GM19455 (cell line): ENCODE results near the gene WDSUB1.

Source experiments
- ATAC-seq: cut with Tn5 transposase; IDR thresholded peaks from one replicate; pipeline ENCODE4 v1.9.1; 2021; ENCODE audit not compliant: unreplicated experiment

The WDSUB1 gene

DNA sequence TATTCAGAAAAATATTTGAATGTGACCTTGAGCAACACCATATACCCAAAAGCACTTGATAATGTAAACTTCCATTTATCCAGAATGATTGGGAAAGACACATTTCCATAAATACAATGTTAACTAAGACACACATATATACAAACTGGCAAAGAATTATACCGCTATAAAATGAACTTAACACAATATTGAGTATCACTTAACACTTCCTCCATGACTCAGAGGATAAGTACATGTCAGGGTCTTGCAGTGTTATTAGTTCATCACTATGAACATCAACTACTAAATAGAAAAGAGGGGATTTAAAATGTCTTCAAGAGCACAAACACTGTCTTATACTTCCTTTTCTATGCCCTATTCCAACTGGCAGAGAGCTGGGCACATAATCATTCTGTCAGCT lies 18.6 kb downstream of the WDSUB1 start:
- no peak for ATAC-seq

DNA sequence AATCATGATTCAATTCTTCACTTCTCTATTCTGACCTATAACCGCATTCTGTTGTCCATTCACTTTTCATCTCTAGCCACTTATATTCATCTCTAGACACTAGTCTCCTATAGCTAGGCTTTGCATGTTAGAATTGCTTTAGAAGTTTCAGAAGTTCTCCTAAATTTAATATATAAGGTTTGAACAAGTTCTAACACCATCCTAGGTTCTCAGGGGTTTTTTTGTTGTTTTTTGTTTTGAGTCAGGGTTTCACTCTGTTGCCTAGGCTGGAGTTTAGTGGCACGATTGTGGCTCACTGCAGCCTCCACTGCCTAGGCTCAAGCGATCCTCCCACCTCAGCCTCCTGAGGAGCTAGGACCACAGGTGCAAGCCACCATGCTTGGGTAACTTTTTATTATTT lies 19.9 kb downstream of the WDSUB1 start:
- peak; percentile 69 for ATAC-seq

DNA sequence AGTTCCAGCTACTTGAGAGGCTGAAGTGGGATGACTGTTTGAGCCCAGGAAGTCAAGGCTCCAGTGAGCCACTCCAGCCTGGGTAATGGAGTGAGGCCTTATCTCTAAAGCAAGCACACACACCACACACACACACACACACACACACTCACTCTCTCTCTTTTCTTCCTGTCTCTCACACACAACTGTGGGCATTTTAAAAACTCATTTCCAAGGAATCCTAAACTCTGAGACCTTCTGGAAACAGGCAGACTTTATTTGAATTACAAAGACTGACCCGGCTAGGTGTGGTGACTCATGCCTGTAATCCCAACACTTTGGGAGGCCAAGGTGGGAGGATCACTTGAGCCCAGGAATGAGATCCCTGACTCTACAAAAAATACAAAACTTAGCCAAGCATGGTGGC lies 21.3 kb downstream of the WDSUB1 start:
- no peak for ATAC-seq

- no peak for ATAC-seq
Measured at GRCh38 chr2:159262904-159263303, 23.6 kb downstream of the WDSUB1 start.

DNA sequence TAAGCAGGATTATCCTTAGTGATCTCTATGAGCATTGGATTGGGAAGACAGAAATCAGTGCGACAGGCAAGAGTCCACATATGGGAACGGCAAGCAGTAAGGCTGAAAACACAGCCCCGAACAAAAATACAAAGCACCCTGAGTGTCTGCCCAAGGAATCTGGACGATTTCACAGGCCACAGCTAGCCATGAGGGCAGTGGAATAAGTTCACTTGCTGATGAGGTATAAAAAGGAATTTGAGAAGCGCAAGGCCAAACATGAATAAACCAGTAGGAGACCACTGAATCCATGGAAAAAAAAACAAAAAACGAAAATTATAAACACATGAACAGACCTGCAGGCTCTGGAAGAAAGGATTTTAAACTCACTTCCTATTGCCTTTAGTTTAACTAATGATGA lies 24.3 kb downstream of the WDSUB1 start:
- ATAC-seq: no peak

DNA sequence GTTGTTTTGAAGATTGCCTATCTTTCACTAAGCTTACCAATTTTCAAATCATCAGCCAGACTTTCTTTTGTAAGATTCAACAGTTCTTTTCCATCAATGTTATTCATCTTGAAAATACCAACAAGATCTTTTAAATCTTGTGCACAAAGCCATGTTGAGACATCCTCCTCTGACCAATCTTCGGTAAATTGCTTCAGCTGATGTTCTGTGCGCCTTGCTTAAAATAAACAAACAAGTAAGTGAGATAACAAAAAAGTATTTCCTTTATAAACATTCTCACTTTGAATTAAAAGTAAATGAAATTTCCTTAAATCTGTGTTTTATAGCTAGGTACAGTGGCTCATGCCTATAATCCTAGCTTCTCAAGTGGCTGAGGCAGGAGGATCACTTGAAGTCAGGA lies 30.3 kb downstream of the WDSUB1 start:
- ATAC-seq: no peak

- ATAC-seq: no peak
Measured at GRCh38 chr2:159252905-159253304, 33.6 kb downstream of the WDSUB1 start.

GRCh38 chr2:159251296-159252173 lies 35.0 kb downstream of the WDSUB1 start:
- ATAC-seq: no peak

DNA sequence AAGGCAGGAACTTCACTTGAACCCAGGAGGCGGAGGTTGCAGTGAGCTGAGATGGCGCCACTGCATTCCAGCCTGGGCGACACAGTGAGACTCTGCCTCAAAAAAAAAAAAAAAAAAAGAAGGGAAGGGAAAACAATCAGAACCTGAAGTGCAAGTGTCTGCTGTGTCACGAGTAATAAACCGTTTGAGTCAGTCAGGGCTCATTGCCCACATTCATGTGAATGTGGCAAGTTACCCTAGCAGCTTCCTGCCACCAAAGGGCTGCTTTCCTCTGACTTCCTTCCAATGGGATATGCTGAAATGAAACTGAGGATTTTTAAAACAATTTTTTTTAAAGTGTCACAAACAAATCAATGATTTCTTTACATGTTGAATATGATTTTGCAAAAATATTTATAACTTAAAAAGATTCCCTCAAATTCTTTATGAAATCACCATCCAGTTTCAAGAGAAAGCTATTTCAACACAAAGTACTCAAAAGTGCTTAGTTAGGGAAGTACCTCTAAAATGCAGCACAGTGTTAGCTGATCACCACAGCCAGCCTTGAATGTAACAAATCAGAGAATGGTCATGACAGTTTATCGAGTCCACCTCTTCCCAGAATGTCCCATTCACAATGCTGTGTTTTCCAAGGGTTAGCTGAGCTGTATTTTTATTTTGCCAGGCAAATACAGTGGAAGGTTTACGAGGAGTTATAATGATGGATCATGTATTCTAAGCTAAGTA lies 36.4 kb downstream of the WDSUB1 start:
- ATAC-seq: no peak

DNA sequence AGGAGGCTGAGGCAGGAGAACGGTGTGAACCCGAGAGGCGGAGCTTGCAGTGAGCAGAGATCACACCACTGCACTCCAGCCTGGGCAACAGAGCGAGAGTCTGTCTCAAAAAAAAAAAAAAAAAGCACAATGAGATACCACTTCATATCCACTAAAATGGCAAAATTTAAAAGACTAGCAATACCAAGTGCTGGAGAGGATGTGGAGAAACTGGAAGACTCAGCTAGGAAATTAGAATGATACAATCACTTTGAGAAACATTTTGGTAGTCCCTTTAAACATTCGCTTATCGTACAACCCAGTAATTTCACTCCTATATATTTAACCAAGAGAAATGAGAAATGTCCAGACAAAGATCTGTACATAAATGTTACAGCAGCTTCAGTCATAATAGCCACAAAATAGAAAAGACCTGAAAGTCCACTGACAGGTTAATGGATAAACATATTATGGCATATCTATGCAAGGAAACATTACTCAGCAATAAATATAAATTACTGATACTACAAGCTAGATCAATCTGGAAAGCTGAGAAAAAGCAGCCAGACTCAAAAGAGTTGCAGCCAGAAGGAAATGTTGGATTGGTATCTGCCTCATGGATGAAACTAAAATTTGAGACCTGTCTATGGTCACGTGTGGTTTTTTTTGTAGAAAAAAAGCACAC lies 40.0 kb downstream of the WDSUB1 start:
- ATAC-seq: no peak

DNA sequence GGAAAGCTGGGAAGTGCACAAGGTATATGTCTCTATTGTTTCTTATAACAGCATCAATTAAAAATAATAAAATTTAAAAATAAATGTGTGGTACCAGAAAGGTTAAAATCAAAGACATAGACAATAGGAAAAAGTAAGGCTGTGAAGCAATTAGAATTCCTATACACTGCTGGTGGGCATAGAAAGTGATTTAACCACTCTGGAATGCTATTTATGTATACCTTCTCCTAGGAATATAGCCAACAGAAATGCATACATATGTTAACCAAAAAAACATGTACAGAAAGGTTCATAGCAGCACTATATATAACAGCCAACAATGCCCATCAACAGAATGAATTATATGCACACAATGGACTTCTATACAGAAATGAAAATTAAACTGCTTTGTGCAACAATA lies 43.0 kb downstream of the WDSUB1 start:
- ATAC-seq: no peak

DNA sequence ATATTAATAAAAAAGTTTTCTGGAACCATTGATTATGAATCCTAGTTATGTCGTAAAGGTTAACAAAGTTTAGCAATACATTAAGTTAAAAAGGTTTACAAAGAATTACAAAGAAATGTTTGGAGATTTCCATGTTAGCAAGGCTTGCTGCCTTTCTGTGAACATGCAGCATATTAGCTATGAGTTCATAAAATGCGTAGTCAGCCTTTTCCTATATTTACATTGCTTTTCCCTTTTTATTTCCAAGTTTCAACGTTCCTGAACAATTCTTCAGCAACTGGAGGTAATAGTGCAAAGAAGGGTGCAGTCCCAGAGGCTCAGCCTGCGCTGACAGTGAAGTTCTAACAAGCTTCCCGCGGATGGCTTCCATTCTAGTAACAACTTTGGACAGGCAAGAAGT lies 51.6 kb downstream of the WDSUB1 start:
- ATAC-seq: no peak

DNA sequence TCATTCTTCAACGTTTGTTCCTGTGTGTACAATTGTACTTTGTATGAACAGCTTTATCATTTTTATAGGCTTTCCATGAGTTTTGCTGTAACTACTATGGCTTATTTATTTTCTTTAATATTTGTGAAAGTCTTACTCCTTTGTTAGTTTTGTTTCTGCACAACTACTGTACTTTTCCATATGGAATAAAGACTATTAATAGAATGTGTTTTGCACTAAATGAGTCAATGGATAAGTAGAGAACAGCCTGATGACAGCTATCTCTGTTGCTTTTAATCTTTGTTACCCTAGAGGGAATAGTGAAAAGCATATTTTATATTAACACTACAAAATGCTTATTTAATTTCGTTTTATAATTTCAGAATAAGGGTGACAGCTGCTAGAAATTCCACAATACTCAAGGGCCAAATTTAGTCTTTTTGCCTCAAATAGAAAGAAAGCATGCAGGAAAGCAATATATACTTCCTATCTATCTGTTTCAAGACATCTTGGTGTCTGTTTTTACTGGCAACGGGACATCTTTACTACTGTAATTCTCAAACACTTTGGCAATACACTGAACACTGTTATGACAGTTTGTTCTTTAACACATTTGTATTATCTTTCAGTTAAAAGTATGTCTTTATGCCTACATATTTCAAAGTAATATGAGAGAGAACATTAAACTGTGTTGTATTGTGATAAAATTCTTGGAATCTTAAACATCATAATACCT lies 53.9 kb downstream of the WDSUB1 start:
- no peak for ATAC-seq

DNA sequence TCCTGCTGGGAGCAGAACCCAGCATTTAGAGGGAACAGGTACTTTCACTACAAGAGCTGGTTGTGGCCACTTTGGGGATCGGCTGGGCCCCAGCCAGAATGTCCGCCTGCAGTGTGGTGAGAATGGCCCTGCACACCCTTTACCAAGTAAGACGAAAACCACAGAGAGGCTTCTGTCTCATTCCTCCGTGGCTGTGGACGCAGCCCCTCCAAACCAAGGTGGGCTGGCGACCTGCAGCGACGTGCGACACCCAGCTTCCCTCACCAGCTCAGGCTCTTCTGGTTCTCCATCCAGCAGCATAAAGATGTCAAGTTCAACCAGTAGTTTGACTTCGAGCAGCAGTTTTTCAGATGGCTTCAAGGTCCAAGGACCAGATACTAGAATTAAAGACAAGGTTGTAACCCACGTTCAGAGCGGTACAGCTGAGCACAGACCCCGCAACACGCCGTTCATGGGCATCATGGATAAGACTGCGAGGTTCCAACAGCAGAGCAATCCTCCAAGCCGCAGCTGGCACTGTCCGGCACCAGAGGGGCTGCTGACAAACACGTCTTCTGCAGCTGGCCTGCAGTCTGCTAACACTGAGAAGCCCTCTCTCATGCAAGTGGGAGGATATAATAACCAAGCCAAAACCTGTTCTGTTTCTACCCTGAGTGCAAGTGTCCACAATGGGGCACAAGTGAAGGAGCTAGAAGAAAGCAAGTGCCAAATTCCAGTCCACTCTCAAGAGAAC lies 56.2 kb downstream of the WDSUB1 start:
- no peak for ATAC-seq

DNA sequence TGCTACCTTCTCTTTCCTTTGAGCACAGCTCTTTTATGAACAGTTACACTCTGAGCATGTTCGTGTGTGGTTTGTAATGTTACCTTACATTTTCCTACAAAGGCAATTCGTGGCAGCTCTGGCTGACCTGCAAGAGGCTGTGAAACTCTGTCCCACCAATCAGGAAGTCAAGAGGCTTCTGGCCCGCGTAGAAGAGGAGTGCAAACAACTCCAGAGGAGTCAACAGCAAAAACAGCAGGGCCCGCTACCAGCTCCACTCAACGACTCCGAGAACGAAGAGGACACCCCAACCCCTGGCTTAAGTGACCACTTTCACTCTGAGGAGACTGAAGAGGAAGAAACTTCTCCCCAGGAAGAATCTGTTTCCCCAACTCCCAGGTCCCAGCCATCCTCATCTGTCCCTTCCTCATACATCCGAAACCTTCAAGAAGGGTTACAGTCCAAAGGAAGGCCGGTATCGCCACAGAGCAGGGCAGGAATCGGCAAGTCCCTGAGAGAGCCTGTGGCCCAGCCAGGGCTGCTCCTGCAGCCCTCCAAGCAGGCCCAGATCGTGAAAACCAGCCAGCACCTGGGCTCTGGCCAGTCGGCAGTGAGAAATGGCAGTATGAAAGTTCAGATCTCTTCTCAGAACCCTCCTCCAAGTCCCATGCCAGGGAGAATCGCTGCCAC lies 56.9 kb downstream of the WDSUB1 start:
- ATAC-seq: no peak

GRCh38 chr2:159228081-159228581 lies 58.4 kb downstream of the WDSUB1 start:
- ATAC-seq: no peak

DNA sequence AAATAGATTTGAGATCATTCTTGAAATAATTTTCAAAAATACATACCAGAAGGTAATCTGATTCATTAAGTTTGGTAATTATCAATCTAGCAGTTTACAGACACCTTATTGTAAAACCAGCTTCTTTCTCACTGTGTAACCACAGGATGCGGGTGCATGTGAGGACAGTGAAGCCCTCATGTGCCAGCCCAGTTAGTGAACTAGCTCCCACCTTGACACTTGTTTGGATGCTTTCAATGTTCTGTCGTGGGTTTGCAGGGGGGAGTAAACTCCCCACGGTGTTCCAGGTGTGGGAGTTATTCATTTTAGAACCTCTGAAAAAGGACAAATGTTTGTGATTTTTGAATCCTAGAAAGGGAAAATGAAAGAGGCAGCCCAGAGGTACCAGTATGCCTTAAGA lies 59.0 kb downstream of the WDSUB1 start:
- ATAC-seq: no peak

DNA sequence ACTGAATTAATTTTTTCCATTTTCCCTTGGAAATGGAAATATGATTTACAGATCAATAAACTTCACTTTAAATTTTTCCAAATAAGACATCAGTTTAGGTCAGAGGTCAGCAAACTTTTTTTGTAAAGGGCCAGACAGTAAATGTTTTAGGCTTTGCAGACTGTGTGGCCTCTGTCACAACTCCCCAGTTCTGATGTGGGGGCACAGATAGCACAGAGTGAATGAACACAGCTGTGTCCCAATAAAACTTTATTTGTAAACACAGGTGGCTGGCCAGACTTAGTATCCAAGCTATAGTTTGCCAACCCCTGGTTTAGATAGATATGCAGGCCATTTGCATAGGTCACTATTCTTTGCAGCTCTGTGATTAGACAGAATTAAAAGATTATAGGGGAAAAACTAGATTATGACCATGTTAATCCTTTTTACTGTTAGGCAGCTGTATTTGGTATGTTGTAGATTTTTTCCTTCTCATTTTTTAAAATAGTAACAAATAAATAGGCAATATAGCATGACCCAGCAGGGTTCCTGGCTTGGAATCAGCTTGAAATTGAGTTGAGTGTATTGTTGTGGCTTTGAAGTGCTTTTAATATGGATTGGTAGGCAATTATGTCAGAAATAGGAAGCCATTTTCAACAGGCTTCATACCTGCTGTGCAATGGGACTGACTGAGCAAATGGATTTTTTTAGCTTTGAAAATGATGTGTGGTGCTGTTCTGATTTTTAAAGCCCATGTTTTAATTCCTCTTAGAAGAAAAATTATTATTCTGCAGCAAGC lies 59.7 kb downstream of the WDSUB1 start:
- ATAC-seq: no peak

GRCh38 chr2:159226059-159226461 lies 60.4 kb downstream of the WDSUB1 start:
- ATAC-seq: no peak
